ENCODE data around the gene GALM. TPM values are rescaled to one million over a fixed set of nuclear protein-coding genes. Genes with fewer than 3 reads are reported as not detected.

The GALM gene
- total and polyA plus RNA-seq, 10 of the 15 experiments (the other 5 are each of a cell fraction or from before 2014, with no cell fraction given) = 1.1 to 4.0 (median 1.7) TPM

DNA sequence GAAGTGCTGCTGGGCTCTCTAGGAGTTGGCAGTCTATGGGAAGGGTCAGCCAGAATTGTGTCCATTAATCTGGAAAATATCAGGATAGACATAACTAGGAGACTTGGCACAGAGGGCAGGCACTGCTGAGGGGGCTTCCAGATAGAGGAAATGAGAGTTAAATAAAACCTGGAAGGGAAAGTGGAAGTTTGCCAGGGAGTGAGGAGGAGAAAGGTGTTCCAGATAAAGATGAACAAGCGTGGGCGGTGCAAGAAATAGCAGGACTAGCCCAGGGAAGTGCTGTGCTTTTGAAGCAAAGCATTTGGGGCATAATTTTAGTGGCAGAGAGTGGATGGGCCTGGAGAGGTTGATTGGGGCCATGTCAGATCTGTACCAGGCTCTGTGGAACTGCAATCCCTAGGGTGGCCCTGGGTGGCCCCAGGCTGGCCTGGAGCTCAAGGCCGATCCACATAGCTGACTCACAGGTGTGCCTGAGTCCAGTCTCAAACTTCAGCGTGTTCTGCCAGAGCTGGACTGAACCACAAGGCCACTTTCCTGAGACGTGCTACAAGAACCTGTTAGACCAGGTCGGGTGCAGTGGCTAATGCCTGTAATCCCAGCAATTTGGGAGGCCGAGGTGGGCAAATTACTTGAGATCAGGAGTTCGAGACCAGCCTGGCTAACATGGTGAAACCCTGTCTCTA is 26.9 kb downstream of the GALM start:
- no peak overlapping the region for H3K9ac ChIP-seq (ENCODE audit: control insufficient read depth, insufficient read depth, low read length)
- no peak overlapping the region for H3K4me2 ChIP-seq (ENCODE audit: control insufficient read depth, insufficient read depth)
- ATAC-seq = no peak

DNA sequence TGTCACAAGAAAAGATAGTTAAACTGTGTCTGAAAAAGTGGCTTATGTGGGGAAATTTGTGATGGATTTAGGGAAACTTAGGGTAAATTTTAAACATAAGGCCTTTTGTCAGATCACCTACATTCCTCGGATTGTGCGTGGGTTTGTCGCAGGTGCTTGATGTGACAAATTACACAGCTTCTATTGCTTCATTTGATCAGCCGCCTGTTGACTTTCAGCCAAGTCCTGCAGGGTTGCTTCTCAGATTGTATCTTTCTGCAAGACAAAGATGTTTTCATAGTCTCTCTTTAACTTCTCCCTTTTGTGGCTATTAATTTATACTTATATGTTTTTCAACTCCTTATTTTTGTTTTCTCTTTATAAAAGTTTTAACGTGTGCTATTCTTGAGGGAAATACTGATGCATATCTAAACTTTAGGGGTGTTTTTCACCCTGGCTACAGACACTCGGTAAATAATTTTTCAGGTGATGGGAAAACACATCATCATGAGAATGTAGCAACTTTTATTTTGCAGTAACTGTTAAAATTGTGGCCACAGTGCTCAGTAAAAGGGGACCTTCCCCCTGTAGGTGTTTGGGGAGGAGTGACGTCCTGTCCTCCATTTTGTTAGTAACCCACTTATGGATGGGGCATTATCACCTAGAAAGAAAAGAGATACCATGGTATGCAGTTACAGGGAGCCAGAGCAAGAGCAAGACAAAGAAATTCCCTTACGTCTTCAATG is 31.4 kb downstream of the GALM start:
- in situ Hi-C loops (cut with MboI) (no loop called here), intact Hi-C loops (cut with micrococcal nuclease; ENCODE audit: unreplicated experiment) (no loop called here)
- WGBS (ENCODE audit: insufficient coverage, insufficient replicate concordance, low lambda C conversion rate, missing lambda C conversion rate) = 56% methylated on average over 8 of the region's 8 CpGs
- no peaks in the 10 kb centered on the region for H3K79me2 ChIP-seq (ENCODE audit: control insufficient read depth, insufficient read depth, low read length)
- no peaks in the 10 kb centered on the region for H3K27me3 ChIP-seq (replicated peaks in 1 of 2; ENCODE audit: control insufficient read depth in 2 of 2, insufficient read depth in 2 of 2, low read length in 1 of 2)
- no peaks in the 10 kb centered on the region for H3K36me3 ChIP-seq (ENCODE audit: control insufficient read depth in 2 of 2, insufficient read depth in 2 of 2, low read length in 1 of 2)
- no peak for DNase-seq (ENCODE audit: low read depth, low spot score)
- H3K9me3 ChIP-seq (replicated peaks; ENCODE audit: control insufficient read depth, insufficient read depth, low read length) = no peaks in the 10 kb centered on the region
- no peak overlapping the region for H3K4me2 ChIP-seq (ENCODE audit: control insufficient read depth, insufficient read depth)
- FAIRE-seq = no peak
- H3K4me3 ChIP-seq = no peak overlapping the region
- CTCF ChIA-PET = interaction anchor here (1.0 kb wide), 1 partner anchor 14 kb away, joined by 3 read pairs; no protein-coding TSS in a partner anchor
- RAD21 ChIA-PET (ENCODE audit: unreplicated experiment) = interaction anchor here (0.6 to 1.0 kb wide), 3 partner anchors 11 to 86 kb away, joined by 3 to 4 read pairs (median 3); no protein-coding TSS in a partner anchor
- H3K27ac ChIP-seq (ENCODE audit: control insufficient read depth, insufficient read depth) = no peak overlapping the region
- no peaks in the 10 kb centered on the region for H4K20me1 ChIP-seq (ENCODE audit: control insufficient read depth, insufficient read depth)
- no peak overlapping the region for H2AFZ ChIP-seq (ENCODE audit: control insufficient read depth, low read depth, low read length)
- no peak for TF ChIP-seq ZBED1 (IDR thresholded peaks at IDR 0.05; ENCODE audit: borderline replicate concordance)
- TF ChIP-seq YY1 (IDR thresholded peaks at IDR 0.05; ENCODE audit: low read depth, low read length) = 0 out of 2 replicates have a peak, but pooled peaks have one; percentile 37
- TF ChIP-seq IKZF1 (conservative IDR thresholded peaks at IDR 0.05) = 0 out of 2 replicates have a peak, but pooled peaks have one; percentile 28
- ATAC-seq = no peak
- no peaks in the 10 kb centered on the region for H3K4me1 ChIP-seq (ENCODE audit: control insufficient read depth, insufficient read depth, low read length)
- H3K9ac ChIP-seq (ENCODE audit: control insufficient read depth, insufficient read depth, low read length) = no peak overlapping the region
- POLR2A ChIA-PET = interaction anchor here (0.9 kb wide), 1 partner anchor 31 kb away, joined by 3 read pairs; no protein-coding TSS in a partner anchor
- SMC1A ChIA-PET (ENCODE audit: uncharacterized antibody, unreplicated experiment) = interaction anchor here (1.1 kb wide), 1 partner anchor 13 kb away, joined by 4 read pairs; no protein-coding TSS in a partner anchor
- BruUV-seq (replicated peaks) = no TSS peak

More for the DNA sequence above, 26.9 kb downstream of the GALM start:
- no peaks in the 10 kb centered on the region for H3K4me1 ChIP-seq (ENCODE audit: control insufficient read depth, insufficient read depth, low read length)
- no peaks in the 10 kb centered on the region for H3K9me3 ChIP-seq (replicated peaks; ENCODE audit: control insufficient read depth, insufficient read depth, low read length)
- H2AFZ ChIP-seq (ENCODE audit: control insufficient read depth, low read depth, low read length) = no peak overlapping the region
- no peak overlapping the region for H3K4me3 ChIP-seq
- no peaks in the 10 kb centered on the region for H4K20me1 ChIP-seq (ENCODE audit: control insufficient read depth, insufficient read depth)
- in situ Hi-C loops (cut with MboI) (no loop called here), intact Hi-C loops (cut with micrococcal nuclease; ENCODE audit: unreplicated experiment) (no loop called here)
- no peak for TF ChIP-seq EED (IDR thresholded peaks at IDR 0.05; ENCODE audit: low read depth)
- TF ChIP-seq, protein P1, sequence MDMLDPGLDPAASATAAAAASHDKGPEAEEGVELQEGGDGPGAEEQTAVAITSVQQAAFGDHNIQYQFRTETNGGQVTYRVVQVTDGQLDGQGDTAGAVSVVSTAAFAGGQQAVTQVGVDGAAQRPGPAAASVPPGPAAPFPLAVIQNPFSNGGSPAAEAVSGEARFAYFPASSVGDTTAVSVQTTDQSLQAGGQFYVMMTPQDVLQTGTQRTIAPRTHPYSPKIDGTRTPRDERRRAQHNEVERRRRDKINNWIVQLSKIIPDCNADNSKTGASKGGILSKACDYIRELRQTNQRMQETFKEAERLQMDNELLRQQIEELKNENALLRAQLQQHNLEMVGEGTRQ (IDR thresholded peaks at IDR 0.05; ENCODE audit: borderline replicate concordance, low read depth, low read length) = no peak
- no peaks in the 10 kb centered on the region for H3K36me3 ChIP-seq (ENCODE audit: control insufficient read depth in 2 of 2, insufficient read depth in 2 of 2, low read length in 1 of 2)
- H3K27ac ChIP-seq (ENCODE audit: control insufficient read depth, insufficient read depth) = no peak overlapping the region
- RAD21 ChIA-PET (ENCODE audit: unreplicated experiment) = interaction anchor here (1.2 kb wide), 2 partner anchors 30 to 87 kb away, joined by 5 to 6 read pairs; no protein-coding TSS in a partner anchor
- POLR2A ChIA-PET = no interaction called here
- 50% methylated on average over 8 of the region's 8 CpGs for WGBS (ENCODE audit: insufficient coverage, insufficient replicate concordance, low lambda C conversion rate, missing lambda C conversion rate)
- H3K27me3 ChIP-seq (replicated peaks in 1 of 2; ENCODE audit: control insufficient read depth in 2 of 2, insufficient read depth in 2 of 2, low read length in 1 of 2) = no peaks in the 10 kb centered on the region
- FAIRE-seq (no peak), DNase-seq (ENCODE audit: low read depth, low spot score) (no peak)
- SMC1A ChIA-PET (ENCODE audit: uncharacterized antibody, unreplicated experiment) = interaction anchor here (1.0 to 1.6 kb wide), 7 partner anchors 9 to 110 kb away, joined by 3 to 8 read pairs (median 4); no protein-coding TSS in a partner anchor
- no peaks in the 10 kb centered on the region for H3K79me2 ChIP-seq (ENCODE audit: control insufficient read depth, insufficient read depth, low read length)
- CTCF ChIA-PET = interaction anchor here (0.8 to 1.9 kb wide), 4 partner anchors 11 to 89 kb away, joined by 3 to 6 read pairs (median 4); no protein-coding TSS in a partner anchor
- BruUV-seq (replicated peaks) = no TSS peak
